Uterus (tissue), 2 donors: ENCODE results near the gene KLHDC8B.

ENCODE experiments used
- POLR2A ChIP-seq, 2 donors: fragments of 450-650 bp; IDR thresholded peaks; one replicate each; pipeline ENCODE4 v1.6.1; 2016; ENCODE audit warnings: antibody characterized with exemption in 2 of 2, mild to moderate bottlenecking in 1 of 2, moderate library complexity in 1 of 2
- TF ChIP-seq, protein P1 (sequence below), 4 experiments: fragments of 200-600 bp in 2 of 4; fragments of 450-650 bp in 2 of 4; sonication (generic) in 2 of 4; IDR thresholded peaks; one replicate each; pipeline ENCODE4 v1.5.1; 2016 to 2019; ENCODE audit warnings: antibody characterized with exemption in 4 of 4, mild to moderate bottlenecking in 2 of 4, moderate library complexity in 1 of 4

DNA sequence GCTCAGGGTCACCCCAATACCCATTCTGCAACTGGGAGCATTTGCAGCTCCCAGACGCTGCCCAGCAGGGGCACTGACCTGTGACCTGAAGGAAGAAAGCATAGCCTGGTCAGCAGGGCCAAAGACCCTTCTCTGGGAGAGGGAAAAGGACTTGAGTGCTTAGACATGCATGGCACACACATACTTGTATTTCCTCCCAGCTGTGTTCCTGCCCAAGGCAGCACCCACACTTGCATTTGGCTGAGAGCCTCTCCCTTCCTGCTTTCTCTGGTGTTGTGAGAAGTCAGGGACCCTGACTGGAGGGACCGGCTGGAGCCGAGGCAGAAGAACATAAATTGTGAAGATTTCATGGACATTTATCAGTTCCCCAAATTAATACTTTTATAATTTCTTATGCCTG, 31.3 kb upstream of the KLHDC8B start:
- TF ChIP-seq, protein P1, sequence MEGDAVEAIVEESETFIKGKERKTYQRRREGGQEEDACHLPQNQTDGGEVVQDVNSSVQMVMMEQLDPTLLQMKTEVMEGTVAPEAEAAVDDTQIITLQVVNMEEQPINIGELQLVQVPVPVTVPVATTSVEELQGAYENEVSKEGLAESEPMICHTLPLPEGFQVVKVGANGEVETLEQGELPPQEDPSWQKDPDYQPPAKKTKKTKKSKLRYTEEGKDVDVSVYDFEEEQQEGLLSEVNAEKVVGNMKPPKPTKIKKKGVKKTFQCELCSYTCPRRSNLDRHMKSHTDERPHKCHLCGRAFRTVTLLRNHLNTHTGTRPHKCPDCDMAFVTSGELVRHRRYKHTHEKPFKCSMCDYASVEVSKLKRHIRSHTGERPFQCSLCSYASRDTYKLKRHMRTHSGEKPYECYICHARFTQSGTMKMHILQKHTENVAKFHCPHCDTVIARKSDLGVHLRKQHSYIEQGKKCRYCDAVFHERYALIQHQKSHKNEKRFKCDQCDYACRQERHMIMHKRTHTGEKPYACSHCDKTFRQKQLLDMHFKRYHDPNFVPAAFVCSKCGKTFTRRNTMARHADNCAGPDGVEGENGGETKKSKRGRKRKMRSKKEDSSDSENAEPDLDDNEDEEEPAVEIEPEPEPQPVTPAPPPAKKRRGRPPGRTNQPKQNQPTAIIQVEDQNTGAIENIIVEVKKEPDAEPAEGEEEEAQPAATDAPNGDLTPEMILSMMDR (IDR thresholded peaks at IDR 0.05), result no peak
- no peak for TF ChIP-seq POLR2A (IDR thresholded peaks at IDR 0.05)
